GM21528 (cell line): ENCODE data around the gene RRP12.

Experiments used
- ATAC-seq: cut with Tn5 transposase; IDR thresholded peaks from one replicate; pipeline ENCODE4 v1.9.1; 2021; ENCODE audit warnings: mild to moderate bottlenecking, moderate library complexity; ENCODE audit not compliant: unreplicated experiment, low FRiP score

Gene RRP12

DNA sequence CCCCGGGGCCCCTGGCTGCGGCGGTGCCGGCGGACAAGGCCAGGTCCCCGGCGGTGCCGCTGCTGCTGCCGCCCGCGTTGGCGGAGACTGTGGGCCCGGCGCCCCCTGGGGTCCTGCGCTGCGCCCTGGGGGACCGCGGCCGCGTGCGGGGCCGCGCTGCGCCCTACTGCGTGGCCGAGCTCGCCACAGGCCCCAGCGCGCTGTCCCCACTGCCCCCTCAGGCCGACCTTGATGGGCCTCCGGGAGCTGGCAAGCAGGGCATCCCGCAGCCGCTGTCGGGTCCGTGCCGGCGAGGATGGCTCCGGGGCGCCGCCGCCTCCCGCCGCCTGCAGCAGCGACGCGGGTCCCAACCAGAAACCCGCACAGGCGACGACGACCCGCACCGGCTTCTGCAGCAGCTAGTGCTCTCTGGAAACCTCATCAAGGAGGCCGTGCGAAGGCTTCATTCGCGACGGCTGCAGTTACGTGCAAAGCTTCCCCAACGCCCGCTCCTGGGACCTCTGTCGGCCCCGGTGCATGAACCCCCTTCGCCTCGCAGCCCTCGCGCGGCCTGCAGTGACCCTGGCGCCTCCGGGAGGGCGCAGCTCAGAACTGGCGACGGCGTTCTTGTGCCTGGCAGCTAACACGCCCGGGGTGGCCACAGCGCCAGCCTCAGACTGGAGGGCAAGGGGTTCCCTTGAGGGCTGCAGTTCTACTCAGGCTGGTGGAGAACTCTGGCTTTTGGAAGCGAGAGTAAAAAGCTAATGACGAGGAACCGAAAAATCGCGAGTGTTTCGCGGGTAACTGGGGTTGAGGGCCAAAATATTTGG is 81.3 kb downstream of the RRP12 start:
- peak; percentile 32 for ATAC-seq

DNA sequence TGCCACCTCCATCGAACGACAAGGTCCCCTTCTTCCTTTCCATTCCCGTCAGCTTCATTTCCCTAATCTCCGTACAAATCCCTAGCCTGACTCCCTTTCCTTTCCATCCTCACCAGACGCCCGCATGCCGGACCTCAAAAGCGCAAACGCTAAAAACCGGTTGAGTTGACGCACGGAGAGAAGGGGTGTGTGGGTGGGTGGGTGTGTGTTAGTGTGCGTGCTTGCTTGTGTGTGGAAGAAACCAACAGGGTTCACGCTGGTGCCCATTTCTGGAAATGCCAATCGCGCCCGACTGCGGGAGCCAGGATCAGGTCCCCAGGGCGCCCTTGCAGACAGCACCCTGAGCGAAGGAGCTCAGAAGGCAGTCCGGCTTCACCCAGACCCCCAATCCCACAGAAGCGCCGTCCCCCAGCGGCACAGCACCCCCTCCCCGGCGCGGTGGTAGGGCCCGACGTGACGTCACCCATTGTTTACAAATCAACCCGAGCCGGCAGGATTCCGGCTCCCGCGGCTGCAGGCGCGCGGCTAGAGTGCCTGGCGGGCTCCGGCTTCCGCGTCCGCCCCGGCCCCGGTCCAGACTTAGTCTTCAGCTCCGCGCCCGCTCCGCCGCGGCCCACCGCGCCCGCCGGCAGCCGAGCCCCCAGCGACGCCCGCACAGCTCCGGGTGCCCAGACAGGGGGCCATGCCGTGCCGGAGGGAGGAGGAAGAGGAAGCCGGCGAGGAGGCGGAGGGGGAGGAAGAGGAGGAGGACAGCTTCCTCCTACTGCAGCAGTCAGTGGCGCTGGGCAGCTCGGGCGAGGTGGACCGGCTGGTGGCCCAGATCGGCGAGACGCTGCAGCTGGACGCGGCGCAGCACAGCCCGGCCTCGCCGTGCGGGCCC is 82.1 kb downstream of the RRP12 start, which contains the start of gene FRAT1:
FRAT1 (plus strand) TSS at position 500 of the 880 bp plus-strand sequence; CDS start at position 683, 183 bp downstream.
- ATAC-seq: peak; percentile 77

DNA sequence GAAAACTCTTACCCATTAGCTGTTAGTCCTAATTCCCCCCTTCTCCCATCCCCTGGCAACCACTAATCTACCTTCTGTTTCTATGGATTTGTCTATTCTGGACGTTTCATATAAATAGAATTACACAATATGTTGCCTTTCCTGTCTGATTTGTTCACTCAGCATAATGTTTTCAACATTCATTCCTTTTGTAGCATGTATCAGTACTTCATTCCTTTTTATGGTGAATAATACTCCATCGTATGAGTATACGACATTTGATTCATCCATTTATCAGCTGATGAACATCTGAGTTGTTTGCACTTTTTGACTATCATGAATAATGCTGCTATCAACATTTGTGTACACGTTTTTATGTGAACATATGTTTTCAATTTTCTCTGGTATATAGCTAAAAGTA is 86.5 kb downstream of the RRP12 start:
- no peak for ATAC-seq

- ATAC-seq: no peak
These were observed 88.2 kb downstream of the RRP12 start for GRCh38 chr10:97312897-97313296.

DNA sequence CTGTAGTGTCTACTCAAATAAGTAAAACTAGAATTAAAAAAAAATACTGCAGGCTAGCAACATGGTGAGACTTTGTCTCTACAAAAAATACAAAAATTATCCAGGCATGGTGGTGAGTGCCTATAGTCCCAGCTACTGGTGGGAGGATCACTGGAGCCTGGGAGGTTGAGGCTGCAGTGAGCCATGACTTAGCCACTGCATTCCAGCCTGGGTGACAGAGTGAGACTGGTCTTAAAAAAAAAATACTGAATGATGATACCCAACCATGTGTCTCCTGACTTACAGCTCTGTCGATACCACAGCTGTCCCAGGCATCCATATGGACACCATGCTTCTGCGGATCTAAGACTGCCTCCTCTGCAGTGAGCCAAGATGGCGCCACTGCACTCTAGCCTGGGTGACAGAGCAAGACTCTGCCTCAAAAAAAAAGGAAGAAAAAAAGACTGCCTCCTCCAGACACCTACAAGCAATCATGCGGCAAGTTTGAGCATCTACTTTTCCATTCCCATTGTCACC is 90.0 kb downstream of the RRP12 start:
- ATAC-seq: no peak

GRCh38 chr10:97307866-97308780 is 93.0 kb downstream of the RRP12 start:
- ATAC-seq: no peak

- no peak for ATAC-seq
These were observed 93.7 kb downstream of the RRP12 start for GRCh38 chr10:97307441-97307840.
